Activated CD8-positive, alpha-beta T cell treated with anti-CD3 and anti-CD28 coated beads, Interleukin-2, amount 10 ng/mL, durations not matched to agents 7 days and 5 days (primary cell): ENCODE data around the gene OSBPL10. TPM values are rescaled to one million over a fixed set of nuclear protein-coding genes. Genes with fewer than 3 reads are reported as not detected.

ENCODE experiments used
- ATAC-seq: fragments of 150-1000 bp; cut with Tn5 transposase; one replicate; pipeline ENCODE4 v1.10.0; 2021; ENCODE audit warnings: moderate library complexity
- CTCF ChIA-PET: fragments of 350-600 bp; sonication (Branson Sonifier 250); formaldehyde crosslinking; loops from one replicate; lab custom pipeline; 2021; ENCODE audit warnings: antibody characterized with exemption; lab: Charles Lee
- POLR2A ChIA-PET: fragments of 350-600 bp; sonication (Branson Sonifier 250); formaldehyde crosslinking; loops from one replicate; lab custom pipeline; 2021; ENCODE audit warnings: antibody characterized with exemption; lab: Charles Lee
- DNase-seq: peaks from one replicate; pipeline ENCODE4 v3.0.0-alpha.2; 2020
- H3K27ac Mint-ChIP-seq: one replicate; pipeline ENCODE4 v1.8.0; 2021; ENCODE audit warnings: mild to moderate bottlenecking, mixed read lengths
- H3K27me3 Mint-ChIP-seq: one replicate; pipeline ENCODE4 v1.8.0; 2021; ENCODE audit warnings: low read depth, mixed read lengths
- H3K36me3 Mint-ChIP-seq: one replicate; pipeline ENCODE4 v1.8.0; 2021; ENCODE audit warnings: low read depth, mixed read lengths
- H3K4me1 Mint-ChIP-seq: one replicate; pipeline ENCODE4 v1.8.0; 2021; ENCODE audit warnings: low read depth, mixed read lengths
- H3K4me3 Mint-ChIP-seq: one replicate; pipeline ENCODE4 v1.8.0; 2021; ENCODE audit warnings: mild to moderate bottlenecking, mixed read lengths
- H3K9me3 Mint-ChIP-seq: one replicate; pipeline ENCODE4 v1.8.0; 2022; ENCODE audit warnings: mixed read lengths; ENCODE audit not compliant: insufficient read depth
- total RNA-seq, 2 experiments: library from RNA; stranded (reverse); gene quantifications; one replicate each; pipeline ENCODE4 v1.2.3, GENCODE V29; 2021

Gene OSBPL10
- total RNA-seq, 2 experiments from 2014 or later = 0.05 to 0.53 TPM

- no peak for ATAC-seq
- no peaks in the 10 kb centered on the region for H3K9me3 Mint-ChIP-seq
- no peaks in the 10 kb centered on the region for H3K4me1 Mint-ChIP-seq
- POLR2A ChIA-PET = no interaction called here
- CTCF ChIA-PET = no interaction called here
- no peak overlapping the region for H3K27ac Mint-ChIP-seq
- no peaks in the 10 kb centered on the region for H3K36me3 Mint-ChIP-seq
- DNase-seq = no peak
- H3K27me3 Mint-ChIP-seq = peaks cover 3% of the 10 kb centered on the region
- no peak overlapping the region for H3K4me3 Mint-ChIP-seq
Measured at GRCh38 chr3:31810991-31811433, 170.1 kb downstream of the OSBPL10 start.

GRCh38 chr3:31808143-31808720 lies 172.8 kb downstream of the OSBPL10 start:
- no peak for DNase-seq
- ATAC-seq = no peak
- ChIA-PET POLR2A (no interaction called here), CTCF (no interaction called here)
- Mint-ChIP-seq H3K27me3 (peaks cover 3% of the 10 kb centered on the region), H3K36me3 (no peaks in the 10 kb centered on the region), H3K9me3 (no peaks in the 10 kb centered on the region), H3K4me1 (no peaks in the 10 kb centered on the region), H3K27ac (no peak overlapping the region), H3K4me3 (no peak overlapping the region)

GRCh38 chr3:31804251-31805051 lies 176.6 kb downstream of the OSBPL10 start:
- Mint-ChIP-seq H3K4me3 (no peak overlapping the region), H3K27me3 (peaks cover 1% of the 10 kb centered on the region), H3K9me3 (no peaks in the 10 kb centered on the region), H3K27ac (no peak overlapping the region), H3K36me3 (no peaks in the 10 kb centered on the region), H3K4me1 (no peaks in the 10 kb centered on the region)
- CTCF ChIA-PET = interaction anchor here (0.7 kb wide), 1 partner anchor 364 kb away, joined by 3 read pairs; no protein-coding TSS in a partner anchor
- POLR2A ChIA-PET = no interaction called here
- no peak for ATAC-seq
- no peak for DNase-seq

- ChIA-PET POLR2A (no interaction called here), CTCF (no interaction called here)
- H3K36me3 Mint-ChIP-seq = no peaks in the 10 kb centered on the region
- no peaks in the 10 kb centered on the region for H3K4me1 Mint-ChIP-seq
- H3K27me3 Mint-ChIP-seq = no peaks in the 10 kb centered on the region
- DNase-seq = no peak
- no peak overlapping the region for H3K27ac Mint-ChIP-seq
- no peak for ATAC-seq
- H3K4me3 Mint-ChIP-seq = no peak overlapping the region
- H3K9me3 Mint-ChIP-seq = no peaks in the 10 kb centered on the region
Measured at GRCh38 chr3:31802981-31803740, 177.9 kb downstream of the OSBPL10 start.

GRCh38 chr3:31800436-31800835 lies 180.6 kb downstream of the OSBPL10 start:
- Mint-ChIP-seq H3K36me3 (no peaks in the 10 kb centered on the region), H3K4me1 (no peaks in the 10 kb centered on the region), H3K27me3 (no peaks in the 10 kb centered on the region), H3K27ac (no peak overlapping the region), H3K4me3 (no peak overlapping the region), H3K9me3 (no peaks in the 10 kb centered on the region)
- ChIA-PET POLR2A (no interaction called here), CTCF (no interaction called here)
- no peak for ATAC-seq
- no peak for DNase-seq

GRCh38 chr3:31798840-31799239 lies 182.2 kb downstream of the OSBPL10 start:
- Mint-ChIP-seq H3K9me3 (no peaks in the 10 kb centered on the region), H3K4me1 (no peaks in the 10 kb centered on the region), H3K36me3 (no peaks in the 10 kb centered on the region), H3K4me3 (no peak overlapping the region), H3K27me3 (no peaks in the 10 kb centered on the region), H3K27ac (no peak overlapping the region)
- ATAC-seq (no peak), DNase-seq (no peak)
- ChIA-PET CTCF (no interaction called here), POLR2A (no interaction called here)

GRCh38 chr3:31793821-31794220 lies 187.2 kb downstream of the OSBPL10 start:
- POLR2A ChIA-PET = no interaction called here
- H3K27me3 Mint-ChIP-seq = peaks cover 2% of the 10 kb centered on the region
- H3K36me3 Mint-ChIP-seq = no peaks in the 10 kb centered on the region
- no peaks in the 10 kb centered on the region for H3K4me1 Mint-ChIP-seq
- no peaks in the 10 kb centered on the region for H3K9me3 Mint-ChIP-seq
- no peak overlapping the region for H3K27ac Mint-ChIP-seq
- H3K4me3 Mint-ChIP-seq = no peak overlapping the region
- no peak for ATAC-seq
- DNase-seq = no peak
- CTCF ChIA-PET = no interaction called here

- DNase-seq (no peak), ATAC-seq (no peak)
- Mint-ChIP-seq H3K27ac (no peak overlapping the region), H3K4me3 (no peak overlapping the region), H3K27me3 (peaks cover 2% of the 10 kb centered on the region), H3K4me1 (no peaks in the 10 kb centered on the region), H3K9me3 (peaks cover 4% of the 10 kb centered on the region), H3K36me3 (no peaks in the 10 kb centered on the region)
- ChIA-PET CTCF (interaction anchor here (0.7 kb wide), 1 partner anchor 1021 kb away, joined by 3 read pairs; no protein-coding TSS in a partner anchor), POLR2A (no interaction called here)
Measured at GRCh38 chr3:31791090-31791430, 190.0 kb downstream of the OSBPL10 start.

GRCh38 chr3:31790193-31791089 lies 190.6 kb downstream of the OSBPL10 start:
- Mint-ChIP-seq H3K27me3 (peaks cover 2% of the 10 kb centered on the region), H3K36me3 (no peaks in the 10 kb centered on the region)

GRCh38 chr3:31789429-31789828 lies 191.6 kb downstream of the OSBPL10 start:
- Mint-ChIP-seq H3K27ac (no peak overlapping the region), H3K4me3 (no peak overlapping the region), H3K4me1 (no peaks in the 10 kb centered on the region), H3K9me3 (peaks cover 4% of the 10 kb centered on the region), H3K27me3 (peaks cover 2% of the 10 kb centered on the region), H3K36me3 (no peaks in the 10 kb centered on the region)
- ChIA-PET POLR2A (no interaction called here), CTCF (no interaction called here)
- ATAC-seq (no peak), DNase-seq (no peak)

More at GRCh38 chr3:31790193-31791089, 190.6 kb downstream of the OSBPL10 start:
- DNase-seq (no peak), ATAC-seq (no peak)
- H3K27ac Mint-ChIP-seq = no peak overlapping the region
- H3K9me3 Mint-ChIP-seq = peaks cover 4% of the 10 kb centered on the region
- H3K4me3 Mint-ChIP-seq = no peak overlapping the region
- ChIA-PET POLR2A (interaction anchor here (0.6 kb wide), 1 partner anchor 14 kb away, joined by 5 read pairs; no protein-coding TSS in a partner anchor), CTCF (no interaction called here)
- no peaks in the 10 kb centered on the region for H3K4me1 Mint-ChIP-seq

GRCh38 chr3:31785734-31786133 lies 195.3 kb downstream of the OSBPL10 start:
- Mint-ChIP-seq H3K9me3 (peaks cover 4% of the 10 kb centered on the region), H3K4me1 (no peaks in the 10 kb centered on the region), H3K36me3 (no peaks in the 10 kb centered on the region), H3K27me3 (peaks cover 13% of the 10 kb centered on the region), H3K4me3 (no peak overlapping the region), H3K27ac (no peak overlapping the region)
- POLR2A ChIA-PET = no interaction called here
- no peak for ATAC-seq
- CTCF ChIA-PET = no interaction called here
- DNase-seq = no peak
